RCC 7860 (cell line): ENCODE measurements around the gene TRIO.

Experiments used
- DNase-seq: peaks from one replicate; pipeline ENCODE4 v3.0.0-alpha.2; 2015; ENCODE audit warnings: low spot score
- FAIRE-seq: peaks from 2 replicates; lab custom pipeline; 2012; peaks lifted over from hg19 to GRCh38; lab: Jason Lieb, UNC

Gene TRIO

DNA sequence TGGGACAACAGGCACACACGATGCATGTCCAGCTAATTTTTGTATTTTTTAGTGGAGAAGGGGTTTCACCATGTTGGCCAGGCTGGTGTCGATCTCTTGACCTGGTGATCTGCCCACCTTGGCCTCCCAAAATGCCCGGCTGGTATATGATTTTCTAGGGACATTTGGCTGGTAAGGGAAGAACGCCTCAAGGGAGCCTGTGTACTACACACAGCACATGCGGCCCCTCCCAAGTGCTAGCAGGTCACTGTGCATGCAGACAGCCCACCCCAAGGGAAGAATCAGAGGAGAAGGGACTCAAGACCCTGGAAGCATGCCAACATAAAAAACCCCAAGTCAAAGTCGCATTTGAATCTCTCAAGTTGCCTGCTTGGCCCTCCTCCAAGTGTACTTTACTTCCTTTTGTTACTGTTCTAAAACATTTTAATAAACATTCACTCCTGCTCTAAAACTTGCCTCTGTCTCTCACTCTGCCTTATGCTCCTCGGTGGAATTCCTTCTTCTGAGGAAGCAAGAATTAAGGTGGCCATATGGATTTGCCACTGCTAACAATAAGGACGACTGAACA, 414.1 kb downstream of the TRIO start:
- FAIRE-seq, result no peak

DNA sequence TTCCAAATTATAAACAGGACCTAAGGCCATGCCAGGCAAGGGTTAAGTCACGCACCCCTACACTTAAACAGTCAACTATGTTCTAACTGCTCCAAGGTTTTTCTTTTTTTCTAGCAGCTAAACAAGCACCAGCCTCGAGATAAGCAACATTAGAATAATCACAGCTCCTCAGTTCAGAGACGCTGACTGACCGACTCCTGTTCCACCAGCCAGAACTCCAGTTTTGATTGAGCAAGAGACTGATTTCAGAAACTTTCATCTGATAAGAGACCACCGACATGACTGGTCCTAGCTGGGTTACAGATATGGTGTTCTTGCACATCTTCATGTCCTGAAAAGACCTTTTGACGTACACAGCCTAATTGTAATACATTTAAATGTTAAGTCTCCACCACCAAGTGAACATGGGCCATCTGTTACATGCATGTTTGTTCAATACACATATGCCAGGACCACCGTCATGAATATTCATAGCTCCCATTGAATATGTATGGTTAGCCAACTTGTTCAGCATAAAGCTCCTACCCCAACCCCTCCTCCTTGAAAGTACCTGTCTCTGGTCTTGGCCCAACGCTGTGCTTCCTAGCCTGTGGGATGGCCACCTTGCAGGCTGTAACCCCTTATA, 414.8 kb downstream of the TRIO start:
- DNase-seq, result no peak

More for the DNA sequence above, 414.1 kb downstream of the TRIO start:
- no peak for DNase-seq

More for the DNA sequence above, 414.8 kb downstream of the TRIO start:
- FAIRE-seq, result no peak
